PC-3 (cell line): ENCODE measurements around the gene MRC2.
"Not testable (repeated sequence)": the region's sequence is repeated elsewhere in the genome, so short reads cannot be mapped to it uniquely, and the experiment has no call there.

Experiments
- EZH2 ChIP-seq: fragments of 300-600 bp; sonication (generic); IDR thresholded peaks from one replicate; pipeline ENCODE4 v1.6.1; 2017; ENCODE audit warnings: antibody characterized with exemption, mild to moderate bottlenecking, low read length; ENCODE audit not compliant: unreplicated experiment
- TF ChIP-seq, protein P1 (sequence below): fragments of 300-600 bp; sonication (generic); conservative IDR thresholded peaks from 2 replicates; pipeline ENCODE4 v1.5.1; 2017; ENCODE audit warnings: antibody characterized with exemption, low read depth, mild to moderate bottlenecking, low read length

DNA sequence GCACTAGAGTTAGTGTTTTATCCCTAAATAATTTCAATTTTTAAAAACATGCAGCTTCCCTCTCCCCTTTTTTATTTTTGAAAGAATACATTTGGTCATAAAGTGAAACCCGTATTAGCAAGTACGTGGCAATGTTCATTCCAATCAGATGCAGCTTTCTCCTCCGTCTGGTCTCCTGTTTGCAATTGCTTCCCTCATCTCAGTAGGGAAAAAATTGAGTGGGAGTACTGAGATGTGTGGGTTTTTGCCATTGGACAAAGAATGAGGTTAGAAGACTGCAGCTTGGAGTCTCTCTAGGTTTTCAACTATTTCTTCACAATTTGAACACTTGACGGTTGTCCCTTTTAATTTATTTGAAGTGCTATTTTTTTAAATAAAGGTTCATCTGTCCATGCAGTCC is 14.4 kb upstream of the MRC2 start:
- TF ChIP-seq, protein P1, sequence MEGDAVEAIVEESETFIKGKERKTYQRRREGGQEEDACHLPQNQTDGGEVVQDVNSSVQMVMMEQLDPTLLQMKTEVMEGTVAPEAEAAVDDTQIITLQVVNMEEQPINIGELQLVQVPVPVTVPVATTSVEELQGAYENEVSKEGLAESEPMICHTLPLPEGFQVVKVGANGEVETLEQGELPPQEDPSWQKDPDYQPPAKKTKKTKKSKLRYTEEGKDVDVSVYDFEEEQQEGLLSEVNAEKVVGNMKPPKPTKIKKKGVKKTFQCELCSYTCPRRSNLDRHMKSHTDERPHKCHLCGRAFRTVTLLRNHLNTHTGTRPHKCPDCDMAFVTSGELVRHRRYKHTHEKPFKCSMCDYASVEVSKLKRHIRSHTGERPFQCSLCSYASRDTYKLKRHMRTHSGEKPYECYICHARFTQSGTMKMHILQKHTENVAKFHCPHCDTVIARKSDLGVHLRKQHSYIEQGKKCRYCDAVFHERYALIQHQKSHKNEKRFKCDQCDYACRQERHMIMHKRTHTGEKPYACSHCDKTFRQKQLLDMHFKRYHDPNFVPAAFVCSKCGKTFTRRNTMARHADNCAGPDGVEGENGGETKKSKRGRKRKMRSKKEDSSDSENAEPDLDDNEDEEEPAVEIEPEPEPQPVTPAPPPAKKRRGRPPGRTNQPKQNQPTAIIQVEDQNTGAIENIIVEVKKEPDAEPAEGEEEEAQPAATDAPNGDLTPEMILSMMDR = not testable (repeated sequence)
- not testable (repeated sequence) for TF ChIP-seq EZH2
